ENCODE data around the gene MAN1C1. TPM values are rescaled to one million over a fixed set of nuclear protein-coding genes. Genes with fewer than 3 reads are reported as not detected.

The MAN1C1 gene
- total RNA-seq, 4 donors from 2014 or later, result 28.1 to 60.4 (median 32.7) TPM

- intact Hi-C loops (cut with DNase I), result loop anchor here (5.0 to 10.0 kb wide), 3 partner anchors 102 to 255 kb away; partner anchors contain the start of gene LDLRAP1
- no peak for DNase-seq
- Histone ChIP-seq H3K27ac (peak overlapping the region; percentile 70 to 79 (median 79)), H3K4me3 (replicated peaks in 1 of 3) (peak overlapping the region in 2 of 3 donors; percentile 20 to 40), H3K27me3 (no peaks in the 10 kb centered on the region), H3K9me3 (no peaks in the 10 kb centered on the region), H3K36me3 (no peaks in the 10 kb centered on the region), H3K4me1 (peaks cover 23 to 45% of the 10 kb centered on the region in 2 donors)
- 24 to 50% methylated on average over 2 to 11 of the region's 12 CpGs for WGBS, 2 donors
- no peak for TF ChIP-seq CTCF (IDR thresholded peaks at IDR 0.05)
Measured at GRCh38 chr1:25799352-25799934, 182.9 kb downstream of the MAN1C1 start.

GRCh38 chr1:25799935-25800702, 183.5 kb downstream of the MAN1C1 start, which contains the start of gene SELENON:
TSS of gene SELENON (plus strand) at chr1:25800193. CDS start at chr1:25800231, 38 bp downstream.
- WGBS, 2 donors, result 1% methylated on average over 10 to 18 of the region's 91 CpGs
- intact Hi-C loops (cut with DNase I), result loop anchor here (5.0 to 10.0 kb wide), 4 partner anchors 103 to 395 kb away; partner anchors contain the start of gene LDLRAP1
- peak; percentile 65 to 68 for DNase-seq
- Histone ChIP-seq H3K27me3 (no peaks in the 10 kb centered on the region), H3K27ac (peak within 1 kb of the TSS; percentile 70 to 79 (median 79)), H3K36me3 (no peaks in the 10 kb centered on the region), H3K9me3 (no peaks in the 10 kb centered on the region), H3K4me1 (peaks cover 23 to 49% of the 10 kb centered on the region in 2 donors), H3K4me3 (replicated peaks in 1 of 3) (peak within 1 kb of the TSS in 2 of 3 donors; percentile 38 to 50)
- no peak for TF ChIP-seq CTCF (IDR thresholded peaks at IDR 0.05)
- peak in 1 of 2 donors; percentile 53 for TF ChIP-seq POLR2A (IDR thresholded peaks at IDR 0.05)

GRCh38 chr1:25800703-25801377, 184.2 kb downstream of the MAN1C1 start:
- peak in 1 of 2 donors; percentile 25 for DNase-seq
- intact Hi-C loops (cut with DNase I), result loop anchor here (10.0 kb wide), 1 partner anchor 396 kb away; no protein-coding TSS in a partner anchor
- WGBS, 2 donors, result 57 to 62% methylated on average over 14 to 15 of the region's 15 CpGs
- no peak for TF ChIP-seq POLR2A (IDR thresholded peaks at IDR 0.05)
- TF ChIP-seq CTCF (IDR thresholded peaks at IDR 0.05), result no peak
- Histone ChIP-seq H3K27ac (peak overlapping the region; percentile 13 to 79 (median 41)), H3K9me3 (no peaks in the 10 kb centered on the region), H3K27me3 (no peaks in the 10 kb centered on the region), H3K4me3 (replicated peaks in 1 of 3) (peak overlapping the region in 2 of 3 donors; percentile 38 to 50), H3K36me3 (no peaks in the 10 kb centered on the region), H3K4me1 (peaks cover 23 to 57% of the 10 kb centered on the region in 2 donors)

GRCh38 chr1:25802915-25803314, 186.3 kb downstream of the MAN1C1 start:
- DNase-seq, result no peak
- peaks cover 20 to 64% of the 10 kb centered on the region in 2 donors for H3K4me1 ChIP-seq

More at GRCh38 chr1:25802915-25803314, 186.3 kb downstream of the MAN1C1 start:
- no peak overlapping the region for H3K4me3 ChIP-seq (replicated peaks in 1 of 3)
- H3K27me3 ChIP-seq, result no peaks in the 10 kb centered on the region
- H3K36me3 ChIP-seq, result no peaks in the 10 kb centered on the region
- no peaks in the 10 kb centered on the region for H3K9me3 ChIP-seq
- H3K27ac ChIP-seq, result no peak overlapping the region
- intact Hi-C loops (cut with DNase I), result loop anchor here (10.0 kb wide), 1 partner anchor 398 kb away; no protein-coding TSS in a partner anchor
- WGBS, 2 donors, result 67 to 73% methylated on average over 6 of the region's 6 CpGs
- TF ChIP-seq CTCF (IDR thresholded peaks at IDR 0.05) (no peak), POLR2A (IDR thresholded peaks at IDR 0.05) (no peak)
